DMS153 (cell line): ENCODE measurements around the gene SMARCC1.

ENCODE experiments used
- DNase-seq: peaks from one replicate; lab custom pipeline; 2025; lab: John Stamatoyannopoulos, UW

The SMARCC1 gene

GRCh38 chr3:47630810-47631209 is 150.9 kb downstream of the SMARCC1 start:
- DNase-seq = no peak

- DNase-seq = no peak
Observed at GRCh38 chr3:47629770-47630169, 151.9 kb downstream of the SMARCC1 start.

- DNase-seq = no peak
Observed at GRCh38 chr3:47628426-47628825, 153.3 kb downstream of the SMARCC1 start.

DNA sequence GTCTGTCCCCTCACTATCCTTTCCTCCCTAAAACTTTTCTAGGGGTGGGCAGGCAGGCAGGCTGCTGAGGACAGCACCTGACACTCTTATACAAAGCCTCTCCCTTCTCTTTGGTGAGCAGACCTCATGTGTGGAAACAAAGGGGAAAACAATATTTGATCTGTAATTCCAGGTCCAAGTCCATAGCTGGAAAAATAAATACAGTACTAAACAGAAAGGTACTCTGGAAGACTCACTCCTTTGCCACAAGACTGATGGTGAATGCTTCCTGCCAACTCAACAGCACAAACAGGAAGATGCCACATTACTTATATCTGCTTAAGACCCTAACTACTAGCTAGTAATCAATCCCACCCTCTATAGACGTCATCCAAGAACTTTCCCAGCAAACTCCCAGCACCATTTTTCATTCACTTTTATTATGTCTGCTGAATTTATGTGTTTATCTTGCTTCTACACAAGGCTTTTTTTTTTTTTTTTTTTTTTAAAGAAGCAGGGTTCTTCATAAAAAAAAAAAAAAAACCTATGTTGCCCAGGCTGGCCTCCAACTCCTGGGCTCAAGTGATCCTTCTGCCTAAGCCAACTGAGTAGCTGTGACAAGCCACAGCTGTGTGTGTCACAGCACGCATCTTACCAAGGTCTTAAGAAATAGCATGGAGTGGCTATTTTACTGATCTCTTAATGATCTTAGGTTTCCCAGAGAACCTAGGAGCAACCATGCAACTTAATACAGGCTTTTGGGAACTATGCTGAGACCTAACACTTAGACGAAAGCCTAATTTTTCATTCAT is 158.8 kb downstream of the SMARCC1 start:
- no peak for DNase-seq

DNA sequence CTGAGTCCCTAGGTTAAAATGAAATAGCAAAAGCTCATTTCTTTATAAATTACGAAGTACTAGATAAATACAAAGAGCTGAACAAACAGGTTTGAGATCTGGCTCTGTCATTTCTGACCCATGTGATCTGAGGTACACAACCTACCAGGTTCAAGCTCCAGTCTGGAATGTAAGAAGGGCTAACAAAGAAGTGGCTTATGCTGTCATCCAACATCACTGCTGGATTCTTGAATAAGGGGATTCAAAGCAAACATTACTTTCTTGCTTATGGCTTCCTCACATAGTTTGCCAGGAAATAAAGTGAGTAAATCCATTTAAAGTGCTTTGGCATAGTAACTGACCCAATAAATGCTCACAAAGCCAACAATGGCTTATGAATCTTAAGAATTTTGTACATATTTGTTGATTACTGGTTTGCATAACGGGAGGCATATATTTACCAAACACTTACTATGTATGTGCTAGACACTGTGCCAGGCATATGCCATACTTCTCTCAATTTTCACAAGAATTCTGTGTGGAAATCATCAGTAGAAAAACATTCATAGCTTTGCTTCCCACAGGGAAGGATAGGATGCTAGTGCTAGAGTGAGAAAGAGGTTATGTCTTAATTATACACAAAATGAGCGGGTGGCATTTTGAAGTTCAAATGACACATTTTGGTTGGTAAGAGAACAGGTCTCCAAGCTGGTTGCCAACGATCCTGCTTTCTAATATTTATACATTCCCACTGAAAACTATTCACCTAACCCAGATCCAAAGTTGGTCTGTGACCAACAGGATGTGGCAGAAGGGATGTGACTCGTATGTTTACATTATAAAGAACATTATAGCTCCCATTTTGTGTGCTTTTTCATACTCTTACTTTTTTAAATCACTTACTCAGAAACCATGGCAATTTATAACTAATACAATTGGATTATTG is 164.3 kb downstream of the SMARCC1 start:
- DNase-seq = no peak

- no peak for DNase-seq
Observed at GRCh38 chr3:47614788-47615187, 166.9 kb downstream of the SMARCC1 start.

DNA sequence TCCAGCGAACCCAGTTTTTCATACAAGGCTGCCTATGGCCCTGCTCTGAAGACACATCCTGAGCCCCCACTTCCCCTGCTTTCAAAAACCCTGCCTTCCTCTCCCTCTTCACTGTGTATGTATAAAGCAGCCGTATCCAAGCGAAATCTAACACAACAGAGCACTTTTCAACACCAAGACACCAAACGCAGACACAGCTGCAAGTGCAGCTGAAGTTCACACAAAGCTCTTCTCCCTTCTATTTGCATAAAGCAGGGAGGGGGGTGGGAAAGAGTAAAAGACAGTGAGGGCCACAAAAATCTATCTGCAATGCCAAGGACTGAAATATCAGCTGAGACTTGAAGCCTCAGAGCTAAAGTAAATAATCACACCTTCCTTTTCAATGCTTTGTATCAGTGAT is 168.0 kb downstream of the SMARCC1 start:
- DNase-seq = no peak

DNA sequence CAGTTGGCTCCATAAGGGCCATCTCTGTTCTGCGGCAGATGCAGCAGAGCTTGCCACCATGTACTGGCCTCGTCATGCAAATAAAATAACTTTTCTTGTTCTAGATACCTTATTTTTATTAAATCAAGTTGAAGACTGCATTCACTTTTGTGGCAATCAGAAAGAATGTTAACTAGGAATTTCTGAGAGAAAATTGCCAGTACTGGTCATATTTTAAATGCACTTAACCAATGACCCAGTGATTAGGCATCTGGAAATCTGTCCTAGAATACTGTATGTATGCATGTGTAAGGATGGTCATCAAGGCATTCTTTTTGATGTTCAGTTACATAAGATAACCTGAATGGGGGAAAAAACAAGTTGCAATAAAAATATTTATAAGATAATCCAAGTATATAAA is 168.8 kb downstream of the SMARCC1 start:
- DNase-seq = no peak

DNA sequence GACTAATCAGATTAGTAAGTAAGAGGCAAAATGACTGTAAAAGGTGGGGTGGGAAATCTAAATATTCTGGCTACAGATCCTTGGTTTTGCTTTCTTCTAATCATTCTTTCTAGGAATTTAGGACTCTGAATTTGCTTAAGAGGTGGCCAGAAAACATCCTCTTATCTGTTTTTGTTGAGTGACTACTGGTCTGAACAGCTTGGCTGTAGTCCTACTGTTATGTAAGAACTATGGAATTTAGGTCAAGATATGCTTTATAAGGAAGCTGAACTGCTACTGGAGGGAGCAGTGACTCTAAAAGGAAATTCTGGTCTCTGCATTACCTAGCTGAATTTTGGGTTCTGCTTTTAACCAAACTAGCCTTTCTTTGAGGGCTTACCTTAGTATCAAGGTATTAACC is 169.5 kb downstream of the SMARCC1 start:
- no peak for DNase-seq

GRCh38 chr3:47611576-47611975 is 170.1 kb downstream of the SMARCC1 start:
- no peak for DNase-seq

- no peak for DNase-seq
Observed at GRCh38 chr3:47610583-47610982, 171.1 kb downstream of the SMARCC1 start.

DNA sequence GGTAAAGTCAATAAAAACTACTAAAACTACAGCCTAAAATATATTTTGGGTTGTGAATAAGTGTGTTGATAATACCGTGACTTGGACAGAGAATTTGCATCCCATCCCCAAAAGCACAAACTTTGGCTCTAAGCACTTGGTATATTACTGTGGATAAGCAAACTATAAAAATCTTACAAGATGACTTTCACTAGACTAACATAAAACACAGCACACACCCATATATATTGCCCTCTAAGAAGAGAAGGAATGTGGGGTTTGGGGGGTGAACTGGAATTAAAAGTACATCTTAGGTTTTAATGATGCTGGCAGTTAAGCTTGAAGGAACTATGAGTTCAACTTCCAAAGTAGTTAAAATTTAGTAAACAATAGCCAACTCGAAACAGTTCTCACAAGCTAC is 174.4 kb downstream of the SMARCC1 start:
- no peak for DNase-seq

DNA sequence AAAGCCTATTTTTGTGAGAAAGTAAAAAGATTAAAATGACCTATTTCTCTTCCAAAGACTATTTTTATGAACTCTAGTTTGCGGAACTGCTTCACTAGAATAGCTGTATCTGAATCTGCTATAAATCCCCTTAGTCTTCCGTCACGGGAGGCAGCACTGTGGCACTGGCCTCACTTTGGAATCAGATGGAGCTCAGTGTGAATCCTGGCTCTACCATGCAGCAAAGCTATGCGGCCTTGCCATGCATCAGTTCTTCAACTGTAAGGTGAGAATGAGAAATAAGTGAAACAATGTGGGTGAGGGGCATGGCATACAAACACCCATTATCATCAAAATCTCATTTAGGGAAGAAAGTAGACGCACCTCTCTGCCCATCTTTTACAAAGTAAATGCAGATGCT is 175.5 kb downstream of the SMARCC1 start:
- no peak for DNase-seq

DNA sequence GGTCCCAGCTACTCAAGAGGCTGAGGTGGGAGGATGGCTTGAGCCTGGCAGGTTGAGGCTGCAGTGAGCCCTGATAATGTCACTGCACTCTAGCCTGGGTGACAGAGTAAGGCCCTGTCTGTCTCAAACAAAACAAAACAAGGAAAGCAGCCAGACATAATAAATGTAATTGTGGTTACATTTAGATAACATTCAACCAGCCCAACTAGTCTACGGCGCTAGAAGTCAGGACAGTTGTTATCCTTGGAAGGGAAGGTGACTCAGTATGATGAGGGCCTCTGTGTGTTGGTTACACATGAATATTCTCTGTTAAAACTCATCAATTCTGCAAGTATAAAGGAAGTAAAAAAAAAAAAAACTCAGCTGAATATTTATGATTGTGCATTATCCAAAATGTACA is 176.0 kb downstream of the SMARCC1 start:
- DNase-seq = no peak

DNA sequence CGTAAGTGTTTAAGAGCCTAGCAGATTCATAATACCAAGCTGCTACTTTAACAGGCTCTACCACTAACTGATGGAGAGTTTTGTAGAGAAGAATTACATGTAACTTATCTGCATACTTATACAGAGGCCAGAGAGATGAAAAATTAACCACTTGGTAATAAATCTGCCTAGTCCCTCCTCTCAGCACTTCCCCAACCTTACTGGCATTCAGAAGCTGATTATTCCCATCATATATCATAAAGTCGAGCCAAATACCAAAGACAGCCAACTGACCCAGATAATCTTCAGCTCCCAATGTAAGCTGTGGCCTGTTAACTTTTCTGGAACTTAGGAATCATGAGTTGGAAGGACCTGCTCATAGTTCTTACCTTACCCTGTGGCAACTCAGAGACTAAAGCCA is 177.5 kb downstream of the SMARCC1 start:
- DNase-seq = no peak

DNA sequence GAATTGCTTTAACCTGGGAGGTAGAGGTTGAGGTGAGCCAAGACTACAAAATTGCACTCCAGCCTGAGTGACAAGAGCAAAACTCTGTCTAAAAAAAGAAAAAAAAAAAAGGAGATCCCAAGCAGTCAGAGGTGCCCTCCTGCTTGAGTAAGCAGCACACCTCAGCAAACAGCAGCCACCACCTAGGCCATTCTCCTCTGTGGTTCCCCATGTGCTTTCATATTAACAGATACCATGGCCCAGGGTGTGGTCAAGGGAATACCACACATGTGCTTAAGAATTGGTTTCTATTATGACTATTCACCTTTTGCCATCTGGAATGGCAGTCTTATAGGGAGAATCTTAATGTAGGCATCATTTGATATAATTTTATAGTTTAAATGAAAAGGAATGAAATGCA is 178.4 kb downstream of the SMARCC1 start:
- DNase-seq = no peak

- no peak for DNase-seq
Observed at GRCh38 chr3:47601281-47601680, 180.4 kb downstream of the SMARCC1 start.

- no peak for DNase-seq
Observed at GRCh38 chr3:47594792-47595191, 186.9 kb downstream of the SMARCC1 start.

DNA sequence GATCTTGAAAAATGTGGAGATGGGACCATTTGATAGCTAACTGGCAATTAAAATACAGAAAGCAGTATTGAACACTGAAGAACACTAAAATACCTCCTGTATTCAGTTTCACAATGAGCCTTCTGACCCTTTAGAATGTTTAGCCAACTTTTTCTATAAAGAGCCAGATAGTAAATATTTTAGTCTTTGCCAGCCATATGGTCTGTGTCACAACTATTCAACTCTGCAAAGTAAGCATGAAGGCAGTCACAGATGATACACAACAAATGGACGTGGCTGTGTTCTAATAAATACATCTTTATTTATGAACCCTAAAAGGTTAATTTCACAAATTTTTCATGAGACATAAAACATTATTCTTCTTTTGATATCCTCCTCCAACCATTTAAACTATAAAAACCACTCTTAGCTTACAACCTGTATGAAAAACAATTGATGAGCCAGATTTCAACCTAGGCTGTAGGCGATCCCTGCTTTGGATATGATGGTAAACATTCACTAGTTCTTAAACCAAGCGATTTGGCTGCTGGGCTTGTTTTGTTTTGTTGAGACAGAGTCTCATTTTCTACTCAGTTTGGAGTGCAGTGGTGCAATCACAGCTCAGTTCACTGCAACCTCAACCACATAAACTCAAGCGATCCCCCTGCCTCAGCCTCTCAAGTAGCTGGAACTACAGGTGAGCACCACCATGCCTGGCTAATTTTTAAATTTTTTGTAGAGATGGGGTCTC is 189.5 kb downstream of the SMARCC1 start:
- DNase-seq = no peak

- DNase-seq = no peak
Observed at GRCh38 chr3:47590216-47590615, 191.5 kb downstream of the SMARCC1 start.

DNA sequence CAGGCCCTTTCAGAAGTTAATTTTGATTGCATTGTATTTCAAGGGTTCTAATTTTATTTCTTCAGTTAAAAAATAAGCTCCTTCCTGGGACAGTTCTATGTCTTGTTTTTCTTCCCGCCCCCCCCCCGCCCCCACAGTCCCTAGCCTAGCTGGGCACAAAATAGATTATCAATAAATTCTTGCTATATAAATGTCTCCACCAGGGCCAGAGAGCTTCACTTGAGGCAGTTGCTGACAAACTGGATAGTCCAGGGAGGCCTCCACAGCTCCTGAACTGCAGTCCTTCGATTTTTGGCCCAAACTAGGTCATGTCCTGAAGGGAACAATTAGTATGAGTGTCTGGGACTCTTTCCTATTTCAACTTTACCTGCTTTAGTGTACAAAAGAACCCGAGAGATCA is 193.1 kb downstream of the SMARCC1 start:
- DNase-seq = no peak

GRCh38 chr3:47588053-47588452 is 193.6 kb downstream of the SMARCC1 start:
- no peak for DNase-seq

- DNase-seq = no peak
Observed at GRCh38 chr3:47586746-47587145, 194.9 kb downstream of the SMARCC1 start.
